ENCODE measurements around the gene KCNH2. TPM values are rescaled to one million over a fixed set of nuclear protein-coding genes. Genes with fewer than 3 reads are reported as not detected.
A peak's percentile ranks its signal among the peaks of the same experiment; 100 is the strongest.
"Not testable (repeated sequence)": the region's sequence is repeated elsewhere in the genome, so short reads cannot be mapped to it uniquely, and the experiment has no call there.

KCNH2 gene
- total and polyA plus RNA-seq, 2 of the 8 experiments (the other 6 are each of a cell fraction or from before 2014, with no cell fraction given): 8.0 to 15.0 TPM

DNA sequence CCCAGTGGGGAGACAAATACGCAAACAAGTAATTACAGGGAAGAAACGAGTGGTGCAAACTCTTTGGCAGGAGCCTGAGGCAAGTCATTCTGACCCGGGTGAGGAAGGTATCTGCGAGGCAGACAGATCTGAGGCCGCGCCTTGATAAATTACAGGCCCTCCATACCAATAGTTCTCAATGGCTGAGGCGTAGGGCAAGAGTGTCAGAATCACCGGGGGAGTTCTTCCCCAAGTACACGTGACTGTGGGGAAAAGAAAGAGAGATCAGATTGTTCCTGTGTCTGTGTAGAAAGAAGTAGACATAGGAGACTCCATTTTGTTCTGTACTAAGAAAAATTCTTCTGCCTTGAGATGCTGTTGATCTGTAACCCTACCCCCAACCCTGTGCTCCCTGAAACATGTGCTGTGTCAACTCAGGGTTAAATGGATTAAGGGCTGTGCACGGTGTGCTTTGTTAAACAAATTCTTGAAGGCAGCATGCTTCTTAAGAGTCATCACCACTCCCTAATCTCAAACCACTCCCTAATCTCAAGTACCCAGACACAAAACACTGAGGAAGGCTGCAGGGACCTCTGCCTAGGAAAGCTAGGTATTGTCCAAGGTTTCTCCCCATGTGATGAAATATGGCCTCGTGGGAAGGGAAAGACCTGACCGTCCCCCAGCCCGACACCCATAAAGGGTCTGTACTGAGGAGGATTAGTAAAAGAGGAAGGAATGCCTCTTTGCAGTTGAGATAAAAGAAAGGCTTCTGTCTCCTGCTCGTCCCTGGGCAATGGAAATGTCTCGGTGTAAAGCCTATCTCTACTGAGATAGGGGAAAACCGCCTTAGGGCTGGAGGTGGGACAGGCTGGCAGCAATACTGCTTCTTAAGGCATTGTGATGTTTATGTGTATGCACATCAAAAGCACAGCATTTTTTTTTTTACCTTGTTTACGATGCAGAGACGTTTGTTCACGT, 48.9 kb upstream of the KCNH2 start:
- not testable (repeated sequence) for H4K8ac ChIP-seq (ENCODE audit: extremely low read depth, insufficient read depth, low read length); H2AFZ ChIP-seq (ENCODE audit: low read length); H3K4me1 ChIP-seq (replicated peaks in 1 of 4; ENCODE audit: control insufficient read depth in 3 of 4, insufficient read depth in 4 of 4, low read length in 3 of 4); H3K36me3 ChIP-seq (ENCODE audit: control insufficient read depth in 2 of 4, insufficient read depth in 4 of 4, low read length in 3 of 4); H3K56ac ChIP-seq (replicated peaks; ENCODE audit: insufficient read length, low read depth, low read length); H3K18ac ChIP-seq (ENCODE audit: extremely low read depth, low read length); H2BK5ac ChIP-seq (ENCODE audit: low read depth, low read length); H4K20me1 ChIP-seq (replicated peaks in 1 of 2; ENCODE audit: control insufficient read depth in 1 of 2, insufficient read depth in 2 of 2, low read length in 2 of 2); FAIRE-seq; H3K14ac ChIP-seq (ENCODE audit: insufficient read length); H2BK15ac ChIP-seq (ENCODE audit: low read length); H3K79me2 ChIP-seq (ENCODE audit: control insufficient read depth in 1 of 2, insufficient read depth in 2 of 2, low read length in 2 of 2); H3K4ac ChIP-seq (replicated peaks; ENCODE audit: insufficient read length, low read depth, low read length); H3K9me3 ChIP-seq (ENCODE audit: insufficient read depth in 2 of 2, low read depth in 1 of 2, low read length in 1 of 2); H3K9ac ChIP-seq (replicated peaks in 1 of 4; ENCODE audit: extremely low read depth in 1 of 4, low read depth in 3 of 4, low read length in 3 of 4); H3K79me1 ChIP-seq (ENCODE audit: low read depth, low read length); H3K23ac ChIP-seq (ENCODE audit: insufficient read length); H2BK20ac ChIP-seq (ENCODE audit: low read length); H3K23me2 ChIP-seq (ENCODE audit: low read depth, low read length); H3K27me3 ChIP-seq (replicated peaks in 1 of 4; ENCODE audit: control insufficient read depth in 3 of 4, extremely low read depth in 1 of 4, insufficient read depth in 3 of 4, low read length in 3 of 4); DNase-seq (ENCODE audit: low read depth in 1 of 2, low spot score in 2 of 2)
- Histone ChIP-seq H3K27ac (ENCODE audit: low read depth, low read length) (peak overlapping the region; percentile 13; the same call in 1 of the 2 replicates), H3K4me2 (ENCODE audit: insufficient read depth in 1 of 2, low read depth in 2 of 2, low read length in 2 of 2) (peak overlapping the region; percentile 75 to 90), H3K4me3 (ENCODE audit: extremely low read depth in 1 of 4, insufficient read depth in 2 of 4, low read depth in 3 of 4, low read length in 4 of 4) (peak overlapping the region in 3 of 4 experiments; percentile 15 to 71 (median 32); a peak in 6 of 8 replicates), H2BK12ac (ENCODE audit: low read depth, low read length) (peak overlapping the region; percentile 50; the same call in 1 of the 2 replicates), H4K91ac (replicated peaks; ENCODE audit: insufficient read length, low read length) (peak overlapping the region; percentile 49), H2BK120ac (replicated peaks; ENCODE audit: low read depth, low read length) (peak overlapping the region; percentile 60), H2AK5ac (ENCODE audit: low read depth, low read length) (0 out of 2 replicates have a peak overlapping the region, but pooled peaks have one; percentile 39), H4K5ac (ENCODE audit: insufficient read length, low read depth, low read length) (peak overlapping the region; percentile 31)
- TF ChIP-seq, protein P1, sequence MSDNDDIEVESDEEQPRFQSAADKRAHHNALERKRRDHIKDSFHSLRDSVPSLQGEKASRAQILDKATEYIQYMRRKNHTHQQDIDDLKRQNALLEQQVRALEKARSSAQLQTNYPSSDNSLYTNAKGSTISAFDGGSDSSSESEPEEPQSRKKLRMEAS (IDR thresholded peaks at IDR 0.05): peak; percentile 44; the same call in 1 of the 2 replicates
- CTCF ChIA-PET (ENCODE audit: partially characterized antibody): interaction anchor here (0.5 to 2.7 kb wide), 10 partner anchors 8 to 145 kb away, joined by 3 to 24 read pairs (median 10); partner anchors contain the start of gene CDK5
- POLR2A ChIA-PET (ENCODE audit: partially characterized antibody): interaction anchor here (1.0 to 3.2 kb wide), 5 partner anchors 9 to 36 kb away, joined by 3 to 18 read pairs (median 7); partner anchors contain the start of gene CDK5
- WGBS, 2 experiments (ENCODE audit: extremely low coverage in 1 of 2, insufficient coverage in 1 of 2, insufficient read length in 1 of 2, insufficient replicate concordance in 2 of 2, low coverage in 1 of 2, low lambda C conversion rate in 2 of 2, missing lambda C conversion rate in 1 of 2): 52% methylated on average over 19 of the region's 19 CpGs; no CpG with 5 or more reads in 1 of the 2 experiments

All from H1 (cell line).